Measurements from ENCODE around the gene GPM6B. TPM values are rescaled to one million over a fixed set of nuclear protein-coding genes. Genes with fewer than 3 reads are reported as not detected.

GPM6B gene
- total and polyA plus RNA-seq, 2 donors (not counting 3 experiments of a cell fraction or from before 2014, with no cell fraction given), result 0.30 TPM; not detected in 1

GRCh38 chrX:13750812-13751211 is 66.1 kb downstream of the GPM6B start:
- Histone ChIP-seq H3K9me3 (replicated peaks; ENCODE audit: control insufficient read depth, insufficient read depth, low read length) (no peaks in the 10 kb centered on the region), H3K4me2 (ENCODE audit: insufficient read depth, low read length) (no peak overlapping the region), H3K27me3 (ENCODE audit: control insufficient read depth in 2 of 2, insufficient read depth in 2 of 2, low read length in 2 of 2) (no peaks in the 10 kb centered on the region), H3K4me3 (replicated peaks in 1 of 3; ENCODE audit: insufficient read depth in 1 of 3, low read depth in 1 of 3, low read length in 3 of 3) (no peak overlapping the region), H3K36me3 (ENCODE audit: control insufficient read depth in 2 of 2, extremely low read depth in 1 of 2, insufficient read depth in 2 of 2, low read length in 2 of 2) (no peaks in the 10 kb centered on the region), H3K4me1 (ENCODE audit: control insufficient read depth, extremely low read depth, insufficient read depth, low read length) (no peaks in the 10 kb centered on the region), H2AFZ (ENCODE audit: low read depth, low read length) (no peak overlapping the region), H3K9ac (replicated peaks; ENCODE audit: extremely low read depth, insufficient read depth, low read length) (no peak overlapping the region), H3K27ac (ENCODE audit: insufficient read depth, low read depth, low read length) (no peak overlapping the region), H3K9me1 (replicated peaks; ENCODE audit: control insufficient read depth, extremely low read depth, insufficient read depth, low read length) (no peaks in the 10 kb centered on the region), H4K20me1 (replicated peaks; ENCODE audit: control insufficient read depth, extremely low read depth, insufficient read depth, low read length) (no peaks in the 10 kb centered on the region), H3K79me2 (ENCODE audit: control insufficient read depth, insufficient read depth, low read length) (no peaks in the 10 kb centered on the region)
- no peak for TF ChIP-seq MYC (IDR thresholded peaks at IDR 0.05; ENCODE audit: low read depth, low read length)
- TF ChIP-seq MAX (IDR thresholded peaks at IDR 0.05; ENCODE audit: insufficient read depth, insufficient read length), result no peak
- TF ChIP-seq FOS (IDR thresholded peaks at IDR 0.05; ENCODE audit: borderline replicate concordance, insufficient read depth, low read length), result no peak
- no peak for TF ChIP-seq POLR2AphosphoS5 (IDR thresholded peaks at IDR 0.05; ENCODE audit: insufficient read depth, low read depth, low read length)
- no peak for TF ChIP-seq GATA2 (IDR thresholded peaks at IDR 0.05; ENCODE audit: insufficient read depth, insufficient read length, low read depth, low read length)
- no peak for TF ChIP-seq POLR2A (IDR thresholded peaks at IDR 0.05; ENCODE audit: low read depth, low read length)
- no peak for TF ChIP-seq EZH2 (IDR thresholded peaks at IDR 0.05; ENCODE audit: borderline replicate concordance, low read depth, low read length, severe bottlenecking)
- no peak for TF ChIP-seq CTCF (IDR thresholded peaks at IDR 0.05; ENCODE audit: extremely low read depth in 1 of 2, insufficient read depth in 1 of 2, low read depth in 1 of 2, low read length in 2 of 2)
- no peak for TF ChIP-seq JUN (IDR thresholded peaks at IDR 0.05; ENCODE audit: borderline replicate concordance, insufficient read depth, insufficient read length, low read depth)
- POLR2A ChIA-PET, result no interaction called here
- intact Hi-C loops (cut with micrococcal nuclease), result loop anchor here (1.0 kb wide), 2 partner anchors 245 to 281 kb away; no protein-coding TSS in a partner anchor
- dilution Hi-C loops (cut with MboI; ENCODE audit: extremely low pct_ligation_motif_present, low sequenced_read_pairs), result no loop called here
- CTCF ChIA-PET, result interaction anchor here (0.7 to 4.1 kb wide), 8 partner anchors 12 to 281 kb away, joined by 3 to 18 read pairs (median 3); no protein-coding TSS in a partner anchor
- FAIRE-seq, result no peak
- BruUV-seq (replicated peaks), result no TSS peak
- no peak for DNase-seq (ENCODE audit: low read depth, low spot score)
